H1 (cell line): ENCODE data around the gene OR6Q1. TPM values are rescaled to one million over a fixed set of nuclear protein-coding genes. Genes with fewer than 3 reads are reported as not detected.

Experiments used
- CTCF ChIA-PET: fragments of 300-600 bp; sonication (Branson Sonifier 250); formaldehyde crosslinking; loops from one replicate; lab custom pipeline; 2021; ENCODE audit not compliant: partially characterized antibody; lab: Charles Lee
- POLR2A ChIA-PET: fragments of 300-600 bp; sonication (Branson Sonifier 250); formaldehyde crosslinking; loops from one replicate; lab custom pipeline; 2021; ENCODE audit warnings: inconsistent platforms; ENCODE audit not compliant: partially characterized antibody; lab: Charles Lee
- DNase-seq, 2 experiments: peaks; one replicate each; pipeline versions ENCODE4 v3.0.0 to v3.0.0-alpha.2; 2010 to 2022; ENCODE audit warnings: low spot score in 2 of 2, low read depth in 1 of 2, mixed read lengths in 1 of 2
- FAIRE-seq: peaks from 2 replicates; lab custom pipeline; 2011; peaks lifted over from hg19 to GRCh38; lab: Jason Lieb, UNC
- H2AFZ ChIP-seq: 2 replicates; pipeline ENCODE4 v1.8.1; 2012; ENCODE audit warnings: low read length, inconsistent platforms
- H2AK5ac ChIP-seq: 2 replicates; pipeline ENCODE4 v1.6.1; 2013; ENCODE audit warnings: low read depth, low read length
- H2BK120ac ChIP-seq: replicated peaks from 2 replicates; pipeline ENCODE3; 2013; ENCODE audit warnings: low read depth, low read length, inconsistent platforms
- H2BK12ac ChIP-seq: 2 replicates; pipeline ENCODE4 v1.6.1; 2013; ENCODE audit warnings: low read depth, low read length
- H2BK15ac ChIP-seq: 2 replicates; pipeline ENCODE4 v1.6.1; 2013; ENCODE audit warnings: low read length
- H2BK20ac ChIP-seq: 2 replicates; pipeline ENCODE4 v1.6.1; 2013; ENCODE audit warnings: low read length
- H2BK5ac ChIP-seq: 2 replicates; pipeline ENCODE4 v1.6.1; 2013; ENCODE audit warnings: low read depth, low read length
- H3K14ac ChIP-seq: 2 replicates; pipeline ENCODE4 v1.6.1; 2013; ENCODE audit warnings: inconsistent platforms; ENCODE audit not compliant: insufficient read length
- H3K18ac ChIP-seq: 2 replicates; pipeline ENCODE4 v1.6.1; 2013; ENCODE audit warnings: low read length; ENCODE audit errors: extremely low read depth
- H3K23ac ChIP-seq: 2 replicates; pipeline ENCODE4 v1.6.1; 2013; ENCODE audit warnings: inconsistent platforms; ENCODE audit not compliant: insufficient read length
- H3K23me2 ChIP-seq: 2 replicates; pipeline ENCODE4 v1.6.1; 2013; ENCODE audit warnings: low read depth, low read length
- H3K27ac ChIP-seq: 2 replicates; pipeline ENCODE4 v1.6.1; 2011; ENCODE audit warnings: low read depth, low read length, inconsistent platforms
- H3K27me3 ChIP-seq, 4 experiments: replicated peaks in 1 of 4; 1 replicate in 1 of 4; 2 replicates in 3 of 4; pipeline versions ENCODE4 v1.6.1 to v1.8.1; 2011 to 2013; ENCODE audit warnings: low read length in 3 of 4, mild to moderate bottlenecking in 3 of 4, inconsistent platforms in 2 of 4, mixed read lengths in 2 of 4, moderate library complexity in 1 of 4; ENCODE audit not compliant: control insufficient read depth in 3 of 4, insufficient read depth in 3 of 4; ENCODE audit errors: extremely low read depth in 1 of 4
- H3K36me3 ChIP-seq, 4 experiments: 2 replicates each; pipeline versions ENCODE4 v1.6.1 to v1.8.1; 2011 to 2013; ENCODE audit warnings: mild to moderate bottlenecking in 4 of 4, low read length in 3 of 4, moderate library complexity in 2 of 4, control low read depth in 1 of 4, inconsistent platforms in 1 of 4; ENCODE audit not compliant: insufficient read depth in 4 of 4, control insufficient read depth in 2 of 4
- H3K4ac ChIP-seq: replicated peaks from 2 replicates; pipeline ENCODE3; 2013; ENCODE audit warnings: low read length, low read depth, mixed read lengths, inconsistent platforms; ENCODE audit not compliant: insufficient read length
- H3K4me1 ChIP-seq, 4 experiments: replicated peaks in 1 of 4; 1 replicate in 1 of 4; 2 replicates in 3 of 4; pipeline versions ENCODE4 v1.6.1 to v1.8.1; 2011 to 2013; ENCODE audit warnings: low read length in 3 of 4, inconsistent platforms in 2 of 4, mixed read lengths in 1 of 4; ENCODE audit not compliant: insufficient read depth in 4 of 4, control insufficient read depth in 3 of 4
- H3K4me2 ChIP-seq, 2 experiments: 2 replicates each; pipeline versions ENCODE4 v1.6.1 to v1.8.1; 2011 to 2013; ENCODE audit warnings: low read depth in 2 of 2, low read length in 2 of 2, control low read depth in 1 of 2, inconsistent platforms in 1 of 2, mild to moderate bottlenecking in 1 of 2; ENCODE audit not compliant: insufficient read depth in 1 of 2
- H3K4me3 ChIP-seq, 4 experiments: fragments of 200-600, 300-600 bp in 1 of 4; sonication (generic), shearing (Covaris generic), sonication (Bioruptor Twin) in 1 of 4; 2 replicates each; pipeline versions ENCODE4 v1.5.1 to v1.8.1; 2011 to 2016; ENCODE audit warnings: low read length in 4 of 4, low read depth in 3 of 4, control low read depth in 2 of 4, inconsistent platforms in 2 of 4, mild to moderate bottlenecking in 2 of 4, mixed read lengths in 1 of 4, moderate library complexity in 1 of 4; ENCODE audit not compliant: insufficient read depth in 2 of 4; ENCODE audit errors: extremely low read depth in 1 of 4
- H3K56ac ChIP-seq: replicated peaks from 2 replicates; pipeline ENCODE3; 2013; ENCODE audit warnings: low read depth, mild to moderate bottlenecking, mixed read lengths, low read length, inconsistent platforms; ENCODE audit not compliant: insufficient read length
- H3K79me1 ChIP-seq: 2 replicates; pipeline ENCODE4 v1.6.1; 2013; ENCODE audit warnings: low read depth, low read length, control low read depth
- H3K79me2 ChIP-seq, 2 experiments: 2 replicates each; pipeline versions ENCODE4 v1.6.1 to v1.8.1; 2012 to 2013; ENCODE audit warnings: low read length in 2 of 2, mild to moderate bottlenecking in 2 of 2, inconsistent platforms in 1 of 2; ENCODE audit not compliant: insufficient read depth in 2 of 2, control insufficient read depth in 1 of 2
- H3K9ac ChIP-seq, 4 experiments: replicated peaks in 1 of 4; 1 replicate in 1 of 4; 2 replicates in 3 of 4; pipeline versions ENCODE4 v1.6.1 to v1.8.1; 2011 to 2013; ENCODE audit warnings: low read depth in 3 of 4, low read length in 3 of 4, control low read depth in 2 of 4, mild to moderate bottlenecking in 2 of 4, moderate library complexity in 2 of 4, inconsistent platforms in 1 of 4; ENCODE audit errors: extremely low read depth in 1 of 4
- H3K9me3 ChIP-seq, 2 experiments: 2 replicates each; pipeline versions ENCODE4 v1.6.1 to v1.8.1; 2012 to 2013; ENCODE audit warnings: mild to moderate bottlenecking in 2 of 2, moderate library complexity in 2 of 2, control low read depth in 1 of 2, inconsistent platforms in 1 of 2, low read depth in 1 of 2, low read length in 1 of 2, mixed read lengths in 1 of 2; ENCODE audit not compliant: insufficient read depth in 2 of 2
- H4K20me1 ChIP-seq, 2 experiments: replicated peaks in 1 of 2; 2 replicates each; pipeline versions ENCODE3 to v1.8.1; 2011 to 2013; ENCODE audit warnings: inconsistent platforms in 2 of 2, low read length in 2 of 2, mild to moderate bottlenecking in 1 of 2; ENCODE audit not compliant: insufficient read depth in 2 of 2, control insufficient read depth in 1 of 2
- H4K5ac ChIP-seq: 2 replicates; pipeline ENCODE4 v1.6.1; 2013; ENCODE audit warnings: low read length, low read depth, mixed read lengths, inconsistent platforms; ENCODE audit not compliant: insufficient read length
- H4K8ac ChIP-seq: 2 replicates; pipeline ENCODE4 v1.8.0; 2013; ENCODE audit warnings: mild to moderate bottlenecking, moderate library complexity, low read length, inconsistent platforms; ENCODE audit not compliant: insufficient read depth; ENCODE audit errors: extremely low read depth
- H4K91ac ChIP-seq: replicated peaks from 2 replicates; pipeline ENCODE3; 2013; ENCODE audit warnings: low read length, mixed read lengths, inconsistent platforms; ENCODE audit not compliant: insufficient read length
- ATF3 ChIP-seq: IDR thresholded peaks from 2 replicates; pipeline ENCODE4 v1.6.1; 2011; ENCODE audit warnings: low read depth, mild to moderate bottlenecking, low read length; ENCODE audit not compliant: insufficient read depth
- CBX5 ChIP-seq: fragments of 300-800, 300-1000 bp; sonication (generic); IDR thresholded peaks from 2 replicates; pipeline ENCODE4 v1.7.1; 2016; ENCODE audit warnings: antibody characterized with exemption, low read length, low read depth
- CBX8 ChIP-seq: fragments of 300-800, 300-1000 bp; sonication (generic); IDR thresholded peaks from 2 replicates; pipeline ENCODE4 v1.7.1; 2016; ENCODE audit warnings: low read depth, low read length, borderline replicate concordance
- E2F6 ChIP-seq: IDR thresholded peaks from 2 replicates; pipeline ENCODE4 v1.6.1; 2012; ENCODE audit warnings: inconsistent platforms
- EZH2 ChIP-seq: fragments of 200-600 bp; sonication (generic); IDR thresholded peaks from 2 replicates; pipeline ENCODE4 v1.7.1; 2012; ENCODE audit warnings: low read depth, mild to moderate bottlenecking, moderate library complexity, low read length, inconsistent platforms; ENCODE audit not compliant: severe bottlenecking
- HDAC6 ChIP-seq: IDR thresholded peaks from one replicate; pipeline ENCODE4 v1.7.1; 2012; ENCODE audit warnings: low read depth, mild to moderate bottlenecking, inconsistent platforms, low read length, moderate library complexity
- MAFK ChIP-seq: IDR thresholded peaks from 2 replicates; pipeline ENCODE4 v1.6.1; 2012; ENCODE audit warnings: low read depth, mild to moderate bottlenecking, improper control_type of control experiment, low read length
- POLR2AphosphoS5 ChIP-seq: IDR thresholded peaks from 2 replicates; pipeline ENCODE4 v1.6.1; 2011; ENCODE audit warnings: low read depth, low read length
- RAD21 ChIP-seq, 2 experiments: IDR thresholded peaks in 1 of 2; conservative IDR thresholded peaks in 1 of 2; 2 replicates each; pipeline ENCODE4 v1.6.1; 2011; ENCODE audit warnings: low read depth in 2 of 2, low read length in 2 of 2, improper control_type of control experiment in 1 of 2, inconsistent platforms in 1 of 2, mild to moderate bottlenecking in 1 of 2, moderate library complexity in 1 of 2
- SP1 ChIP-seq: IDR thresholded peaks from 2 replicates; pipeline ENCODE4 v1.6.1; 2011; ENCODE audit warnings: low read depth, low read length
- SUZ12 ChIP-seq: fragments of 200-600 bp; sonication (generic); IDR thresholded peaks from 2 replicates; pipeline ENCODE4 v1.6.1; 2012; ENCODE audit warnings: mild to moderate bottlenecking, inconsistent platforms, low read length, moderate library complexity, mixed read lengths
- ZNF274 ChIP-seq: IDR thresholded peaks from 2 replicates; pipeline ENCODE4 v1.7.0; 2012; ENCODE audit warnings: low read length, borderline replicate concordance; ENCODE audit errors: extremely low read depth
- WGBS, 2 experiments: shearing (Covaris generic) in 1 of 2; methylation state at CpG; one replicate each; pipeline versions ENCODE4 v1.1.6 to v1.1.7; 2013 to 2015; ENCODE audit warnings: low lambda C conversion rate in 2 of 2, mixed read lengths in 2 of 2, inconsistent platforms in 1 of 2, low coverage in 1 of 2, missing lambda C conversion rate in 1 of 2; ENCODE audit not compliant: insufficient replicate concordance in 2 of 2, insufficient coverage in 1 of 2, insufficient read length in 1 of 2; ENCODE audit errors: extremely low coverage in 1 of 2, missing lambda C conversion rate in 1 of 2; 5-methylcytosine and 5-hydroxymethylcytosine counted together
- polyA plus RNA-seq, 7 experiments: library from polyadenylated mRNA; depleted of rRNA in 3 of 7; stranded (reverse) in 5 of 7; unstranded in 2 of 7; fragments of >200 nt in 5 of 7; fragments of 200-250 nt in 2 of 7; gene quantifications; 1 replicate in 5 of 7; 2 replicates in 1 of 7; 4 replicates in 1 of 7; pipeline versions ENCODE4 v1.2.1 to v1.2.3, GENCODE V29; 2011 to 2013; ENCODE audit warnings: missing spikeins in 2 of 7, mixed read lengths in 2 of 7
- total RNA-seq: library from RNA; stranded (reverse); fragmentation: NEBNext Ultra II Directional; extraction: Animal tissue kit (Norgen Biotek cat#: 25700); gene quantifications from 2 replicates; pipeline ENCODE4 v1.2.1, GENCODE V29; 2021

Gene OR6Q1
- total and polyA plus RNA-seq, 2 of the 8 experiments (the other 6 are each of a cell fraction or from before 2014, with no cell fraction given), result not detected

GRCh38 chr11:58004664-58005063, 26.1 kb upstream of the OR6Q1 start:
- CTCF ChIA-PET, result interaction anchor here (1.4 kb wide), 1 partner anchor 204 kb away, joined by 3 read pairs; no protein-coding TSS in a partner anchor
- H2AFZ ChIP-seq, result peak overlapping the region; percentile 10; the same call in 1 of the 2 replicates
- H4K8ac ChIP-seq, result no peak overlapping the region
- H3K9me3 ChIP-seq, result no peaks in the 10 kb centered on the region
- no peak overlapping the region for H3K56ac ChIP-seq
- H3K4me3 ChIP-seq, result no peak overlapping the region
- POLR2A ChIA-PET, result interaction anchor here (0.6 kb wide), 1 partner anchor 276 kb away, joined by 3 read pairs; no protein-coding TSS in a partner anchor
- DNase-seq, result no peak
- no peaks in the 10 kb centered on the region for H3K27me3 ChIP-seq
- WGBS, 2 experiments, result 91% methylated on average over 6 of the region's 6 CpGs; no CpG with 5 or more reads in 1 of the 2 experiments
- H3K36me3 ChIP-seq, result no peaks in the 10 kb centered on the region
- no peak overlapping the region for H3K4me2 ChIP-seq
- FAIRE-seq, result no peak
- H2BK120ac ChIP-seq, result no peak overlapping the region
- H3K14ac ChIP-seq, result no peak overlapping the region
- H3K27ac ChIP-seq, result no peak overlapping the region
- H3K23me2 ChIP-seq, result no peaks in the 10 kb centered on the region
- H3K4ac ChIP-seq, result no peak overlapping the region
- H2BK12ac ChIP-seq, result no peak overlapping the region
- no peak overlapping the region for H4K91ac ChIP-seq
- H3K4me1 ChIP-seq, result no peaks in the 10 kb centered on the region
- no peak overlapping the region for H2BK15ac ChIP-seq
- H3K23ac ChIP-seq, result no peak overlapping the region
- no peak overlapping the region for H2AK5ac ChIP-seq
- H3K79me1 ChIP-seq, result no peaks in the 10 kb centered on the region
- no peaks in the 10 kb centered on the region for H3K79me2 ChIP-seq
- no peak overlapping the region for H3K18ac ChIP-seq
- H4K5ac ChIP-seq, result no peak overlapping the region
- H2BK5ac ChIP-seq, result no peak overlapping the region
- H3K9ac ChIP-seq, result no peak overlapping the region
- no peak overlapping the region for H2BK20ac ChIP-seq
- H4K20me1 ChIP-seq, result no peaks in the 10 kb centered on the region
- no peak for TF ChIP-seq POLR2AphosphoS5
- no peak for TF ChIP-seq ATF3
- TF ChIP-seq CBX8, result no peak
- TF ChIP-seq EZH2, result no peak
- no peak for TF ChIP-seq SP1
- no peak for TF ChIP-seq MAFK
- TF ChIP-seq ZNF274, result no peak
- no peak for TF ChIP-seq CBX5
- TF ChIP-seq SUZ12, result no peak
- no peak for TF ChIP-seq E2F6
- TF ChIP-seq RAD21 (IDR thresholded peaks at IDR 0.05 in 1 of 2, conservative IDR thresholded peaks at IDR 0.05 in 1 of 2; ENCODE audit: low read depth in 2 of 2, low read length in 2 of 2), result no peak
- no peak for TF ChIP-seq HDAC6
